ENCODE results near the gene P2RY13.

Gene P2RY13

GRCh38 chr3:151303751-151304150 lies 25.6 kb downstream of the P2RY13 start:
- H3K4me3 ChIP-seq (replicated peaks in 1 of 2; ENCODE audit: low read depth in 2 of 2, low read length in 2 of 2): no peak overlapping the region
- no peak for TF ChIP-seq CTCF (IDR thresholded peaks at IDR 0.05; ENCODE audit: low read depth, low read length)
- no peak for DNase-seq (ENCODE audit: low read depth in 2 of 2)

- H3K4me3 ChIP-seq (replicated peaks in 1 of 2; ENCODE audit: low read depth in 2 of 2, low read length in 2 of 2): no peak overlapping the region
- TF ChIP-seq CTCF (IDR thresholded peaks at IDR 0.05; ENCODE audit: low read depth, low read length): no peak
- peak; percentile 39 to 74 for DNase-seq (ENCODE audit: low read depth in 2 of 2)
Measured at GRCh38 chr3:151301787-151302186, 27.6 kb downstream of the P2RY13 start.

GRCh38 chr3:151300539-151300938 lies 28.8 kb downstream of the P2RY13 start:
- no peak overlapping the region for H3K4me3 ChIP-seq (replicated peaks in 1 of 2; ENCODE audit: low read depth in 2 of 2, low read length in 2 of 2)
- no peak for TF ChIP-seq CTCF (IDR thresholded peaks at IDR 0.05; ENCODE audit: low read depth, low read length)
- no peak for DNase-seq (ENCODE audit: low read depth in 2 of 2)

- no peak for TF ChIP-seq CTCF (IDR thresholded peaks at IDR 0.05; ENCODE audit: low read depth, low read length)
- no peak for DNase-seq (ENCODE audit: low read depth in 2 of 2)
- H3K4me3 ChIP-seq (replicated peaks in 1 of 2; ENCODE audit: low read depth in 2 of 2, low read length in 2 of 2): no peak overlapping the region
Measured at GRCh38 chr3:151299006-151299405, 30.3 kb downstream of the P2RY13 start.

GRCh38 chr3:151297429-151297828 lies 31.9 kb downstream of the P2RY13 start:
- no peak for DNase-seq (ENCODE audit: low read depth in 2 of 2)
- no peak for TF ChIP-seq CTCF (IDR thresholded peaks at IDR 0.05; ENCODE audit: low read depth, low read length)
- no peak overlapping the region for H3K4me3 ChIP-seq (replicated peaks in 1 of 2; ENCODE audit: low read depth in 2 of 2, low read length in 2 of 2)

- no peak for TF ChIP-seq CTCF (IDR thresholded peaks at IDR 0.05; ENCODE audit: low read depth, low read length)
- H3K4me3 ChIP-seq (replicated peaks in 1 of 2; ENCODE audit: low read depth in 2 of 2, low read length in 2 of 2): no peak overlapping the region
- no peak for DNase-seq (ENCODE audit: low read depth in 2 of 2)
Measured at GRCh38 chr3:151296226-151296625, 33.1 kb downstream of the P2RY13 start.

- no peak for TF ChIP-seq CTCF (IDR thresholded peaks at IDR 0.05; ENCODE audit: low read depth, low read length)
- no peak overlapping the region for H3K4me3 ChIP-seq (replicated peaks in 1 of 2; ENCODE audit: low read depth in 2 of 2, low read length in 2 of 2)
- no peak for DNase-seq (ENCODE audit: low read depth in 2 of 2)
Measured at GRCh38 chr3:151293127-151293526, 36.2 kb downstream of the P2RY13 start.
